Activated naive CD8-positive, alpha-beta T cell treated with anti-CD3 and anti-CD28 coated beads, Interleukin-2, amount 10 ng/mL, durations not matched to agents 7 days and 5 days (primary cell): ENCODE measurements around the gene UBE3A. TPM values are rescaled to one million over a fixed set of nuclear protein-coding genes. Genes with fewer than 3 reads are reported as not detected.
"Not testable (repeated sequence)": the region's sequence is repeated elsewhere in the genome, so short reads cannot be mapped to it uniquely, and the experiment has no call there.

Source experiments
- ATAC-seq: fragments of 150-1000 bp; cut with Tn5 transposase; one replicate; pipeline ENCODE4 v1.10.0; 2021; ENCODE audit warnings: low read depth, moderate library complexity
- POLR2A ChIA-PET: fragments of 350-600 bp; sonication (Branson Sonifier 250); formaldehyde crosslinking; loops from one replicate; lab custom pipeline; 2021; ENCODE audit warnings: antibody characterized with exemption; lab: Charles Lee
- DNase-seq: peaks from one replicate; pipeline ENCODE4 v3.0.0; 2021
- H3K27ac Mint-ChIP-seq: one replicate; pipeline ENCODE4 v1.8.0; 2022; ENCODE audit warnings: mild to moderate bottlenecking, mixed read lengths
- H3K27me3 Mint-ChIP-seq: one replicate; pipeline ENCODE4 v1.8.0; 2022; ENCODE audit warnings: mild to moderate bottlenecking, moderate library complexity, mixed read lengths
- H3K36me3 Mint-ChIP-seq: one replicate; pipeline ENCODE4 v1.8.0; 2021; ENCODE audit warnings: mild to moderate bottlenecking, mixed read lengths
- H3K4me1 Mint-ChIP-seq: one replicate; pipeline ENCODE4 v1.8.0; 2021; ENCODE audit warnings: mixed read lengths
- H3K4me3 Mint-ChIP-seq: one replicate; pipeline ENCODE4 v1.8.0; 2022; ENCODE audit warnings: mild to moderate bottlenecking, moderate library complexity, mixed read lengths
- H3K9me3 Mint-ChIP-seq: one replicate; pipeline ENCODE4 v1.8.0; 2021; ENCODE audit warnings: mixed read lengths
- total RNA-seq, 2 experiments: library from RNA; stranded (reverse); gene quantifications; one replicate each; pipeline ENCODE4 v1.2.3, GENCODE V29; 2021

Gene UBE3A
- total RNA-seq, 2 experiments from 2014 or later: 105 to 115 TPM

DNA sequence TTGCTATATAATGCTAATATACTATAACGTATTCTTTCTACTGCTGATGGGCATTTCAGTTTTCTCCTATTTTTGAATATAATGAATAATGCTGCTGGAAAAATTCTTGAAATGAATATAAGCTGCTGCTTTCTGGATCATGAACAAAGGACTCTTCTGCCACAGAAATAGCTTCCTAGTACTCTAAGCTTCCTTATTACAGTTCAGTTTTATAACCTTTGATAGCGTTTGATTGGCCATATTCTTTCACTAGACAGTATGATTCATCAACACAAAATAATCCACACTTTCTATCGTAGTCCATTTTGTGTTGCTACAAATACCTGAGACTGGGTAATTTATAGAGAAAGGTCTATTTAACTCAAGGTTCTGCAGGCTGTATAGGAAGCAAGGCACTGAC, 16.4 kb upstream of the UBE3A start:
- POLR2A ChIA-PET: no interaction called here
- H3K36me3 Mint-ChIP-seq: no peaks in the 10 kb centered on the region
- H3K27ac Mint-ChIP-seq: no peak overlapping the region
- no peak overlapping the region for H3K4me3 Mint-ChIP-seq
- ATAC-seq: no peak
- DNase-seq: no peak
- no peaks in the 10 kb centered on the region for H3K27me3 Mint-ChIP-seq
- no peaks in the 10 kb centered on the region for H3K4me1 Mint-ChIP-seq
- H3K9me3 Mint-ChIP-seq: peaks cover 2% of the 10 kb centered on the region

DNA sequence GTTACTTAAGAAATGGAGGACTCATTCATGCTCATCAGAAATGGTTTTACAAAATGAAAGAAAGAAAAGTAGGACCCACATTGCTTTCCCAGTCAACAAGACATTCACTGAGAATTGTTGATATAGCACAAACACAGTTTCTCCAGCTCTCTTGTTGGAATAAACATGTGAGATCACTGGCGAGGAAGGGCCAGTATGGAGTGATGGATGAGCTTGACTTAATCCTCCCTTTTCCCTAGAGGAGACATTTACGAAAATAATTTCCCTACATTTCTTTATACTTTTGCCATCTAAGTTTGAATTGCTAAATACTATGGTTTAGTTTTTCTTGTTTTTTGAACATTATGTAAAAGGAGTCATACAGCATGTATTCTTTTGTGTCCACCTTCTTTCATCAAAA, 15.9 kb upstream of the UBE3A start:
- POLR2A ChIA-PET: no interaction called here

GRCh38 chr15:25453246-25453645, 14.4 kb upstream of the UBE3A start:
- H3K4me1 Mint-ChIP-seq, DNase-seq, POLR2A ChIA-PET, H3K27ac Mint-ChIP-seq, H3K9me3 Mint-ChIP-seq, H3K36me3 Mint-ChIP-seq, H3K4me3 Mint-ChIP-seq, H3K27me3 Mint-ChIP-seq, ATAC-seq: not testable (repeated sequence)

More for the DNA sequence above, 15.9 kb upstream of the UBE3A start:
- no peak overlapping the region for H3K27ac Mint-ChIP-seq
- ATAC-seq (no peak), DNase-seq (no peak)
- H3K9me3 Mint-ChIP-seq: peaks cover 2% of the 10 kb centered on the region
- H3K4me3 Mint-ChIP-seq: no peak overlapping the region
- no peaks in the 10 kb centered on the region for H3K36me3 Mint-ChIP-seq
- no peaks in the 10 kb centered on the region for H3K4me1 Mint-ChIP-seq
- no peaks in the 10 kb centered on the region for H3K27me3 Mint-ChIP-seq

DNA sequence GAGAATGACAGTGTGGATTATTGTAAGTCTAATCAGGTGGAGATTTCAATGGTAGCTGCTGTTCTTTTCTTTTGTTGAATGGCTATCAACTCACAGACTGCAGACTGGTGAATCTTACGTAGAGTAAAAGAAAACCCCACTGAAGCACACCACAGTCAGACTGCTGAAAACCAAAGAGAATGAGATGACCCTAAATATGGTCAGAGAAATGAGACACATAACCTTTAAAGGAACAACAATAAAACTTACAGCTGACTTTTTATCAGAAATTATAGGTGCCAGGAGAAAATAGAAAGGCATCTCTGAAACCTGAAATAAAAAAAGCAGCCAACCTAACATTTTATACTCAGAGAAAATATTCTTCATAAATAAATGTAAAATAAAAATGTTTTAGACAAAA, 12.7 kb upstream of the UBE3A start:
- Mint-ChIP-seq H3K4me1 (no peaks in the 10 kb centered on the region), H3K27ac (no peak overlapping the region), H3K27me3 (no peaks in the 10 kb centered on the region), H3K9me3 (peaks cover 2% of the 10 kb centered on the region), H3K4me3 (no peak overlapping the region), H3K36me3 (no peaks in the 10 kb centered on the region)
- POLR2A ChIA-PET: interaction anchor here (0.9 kb wide), 1 partner anchor 15 kb away, joined by 3 read pairs; no protein-coding TSS in a partner anchor
- ATAC-seq: no peak
- DNase-seq: no peak

DNA sequence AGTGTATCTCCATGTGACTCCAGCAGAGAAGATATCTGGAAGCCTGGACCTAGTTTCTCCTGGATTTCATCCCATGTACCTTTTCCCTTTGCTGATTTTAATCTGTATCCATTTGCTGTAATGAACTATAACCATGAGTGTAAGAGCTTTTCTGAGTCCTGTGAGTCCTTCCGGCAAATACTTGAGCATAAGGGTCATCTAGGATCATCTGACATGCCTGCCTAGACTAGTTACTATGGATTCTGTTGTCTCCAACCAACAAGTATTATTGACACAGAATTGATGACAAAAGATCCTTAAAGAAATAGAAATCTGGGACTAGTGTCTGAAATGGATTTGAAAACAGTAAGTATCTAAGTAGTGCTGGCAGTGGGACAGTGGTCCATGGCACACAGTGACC, 11.3 kb upstream of the UBE3A start:
- peaks cover 2% of the 10 kb centered on the region for H3K9me3 Mint-ChIP-seq
- no peaks in the 10 kb centered on the region for H3K4me1 Mint-ChIP-seq
- H3K27ac Mint-ChIP-seq: no peak overlapping the region
- no peaks in the 10 kb centered on the region for H3K27me3 Mint-ChIP-seq
- no peak overlapping the region for H3K4me3 Mint-ChIP-seq
- H3K36me3 Mint-ChIP-seq: no peaks in the 10 kb centered on the region
- DNase-seq: no peak
- POLR2A ChIA-PET: no interaction called here
- no peak for ATAC-seq

- H3K27ac Mint-ChIP-seq: no peak overlapping the region
- H3K36me3 Mint-ChIP-seq: no peaks in the 10 kb centered on the region
- H3K4me1 Mint-ChIP-seq: no peaks in the 10 kb centered on the region
- H3K9me3 Mint-ChIP-seq: peaks cover 1% of the 10 kb centered on the region
- DNase-seq (no peak), ATAC-seq (no peak)
- H3K4me3 Mint-ChIP-seq: no peak overlapping the region
- POLR2A ChIA-PET: no interaction called here
- no peaks in the 10 kb centered on the region for H3K27me3 Mint-ChIP-seq
These were observed 7.3 kb upstream of the UBE3A start for GRCh38 chr15:25446076-25446475.

GRCh38 chr15:25445412-25445811, 6.6 kb upstream of the UBE3A start:
- Mint-ChIP-seq H3K4me1 (no peaks in the 10 kb centered on the region), H3K9me3 (peaks cover 1% of the 10 kb centered on the region), H3K36me3 (peaks cover 2% of the 10 kb centered on the region), H3K27me3 (no peaks in the 10 kb centered on the region), H3K27ac (no peak overlapping the region), H3K4me3 (no peak overlapping the region)
- DNase-seq (no peak), ATAC-seq (no peak)
- POLR2A ChIA-PET: no interaction called here

- Mint-ChIP-seq H3K9me3 (peaks cover 1% of the 10 kb centered on the region), H3K27ac (no peak overlapping the region), H3K4me1 (peaks cover 19% of the 10 kb centered on the region), H3K4me3 (no peak overlapping the region), H3K36me3 (peaks cover 5% of the 10 kb centered on the region), H3K27me3 (no peaks in the 10 kb centered on the region)
- POLR2A ChIA-PET: no interaction called here
- ATAC-seq (no peak), DNase-seq (no peak)
These were observed 2.3 kb upstream of the UBE3A start for GRCh38 chr15:25441111-25441510.

DNA sequence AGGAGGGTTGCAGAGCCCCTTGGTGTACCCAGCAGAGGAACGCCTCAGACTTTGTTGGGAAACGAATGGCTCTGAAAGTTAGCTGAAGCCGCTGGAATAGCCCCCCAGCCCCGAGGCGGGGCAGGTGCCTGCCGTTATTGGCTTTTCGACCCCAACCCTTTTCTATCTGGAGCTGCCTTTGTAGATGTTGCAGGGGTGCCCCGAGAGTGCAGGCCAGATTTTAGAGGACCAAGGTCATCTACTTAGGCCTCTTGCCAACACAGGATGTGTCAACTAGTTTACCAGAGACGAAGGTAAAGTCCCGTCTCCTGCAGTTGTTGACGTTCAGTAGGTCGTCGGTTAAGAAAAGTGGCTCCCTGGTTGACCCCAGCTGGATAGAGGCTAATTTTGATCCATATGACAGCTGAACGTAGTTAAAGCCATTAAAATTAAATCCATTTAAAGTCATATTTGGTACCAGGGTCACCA, 579 bp upstream of the UBE3A start:
- peak overlapping the region; percentile 94 for H3K4me3 Mint-ChIP-seq
- peak overlapping the region; percentile 91 for H3K27ac Mint-ChIP-seq
- DNase-seq (no peak), ATAC-seq (peak; percentile 10)
- POLR2A ChIA-PET: interaction anchor here (0.9 to 1.2 kb wide), 4 partner anchors 71 to 667 kb away, joined by 3 to 5 read pairs (median 3); no protein-coding TSS in a partner anchor
- no peaks in the 10 kb centered on the region for H3K27me3 Mint-ChIP-seq
- H3K9me3 Mint-ChIP-seq: peaks cover 1% of the 10 kb centered on the region
- H3K36me3 Mint-ChIP-seq: peaks cover 16% of the 10 kb centered on the region
- H3K4me1 Mint-ChIP-seq: peaks cover 30% of the 10 kb centered on the region

DNA sequence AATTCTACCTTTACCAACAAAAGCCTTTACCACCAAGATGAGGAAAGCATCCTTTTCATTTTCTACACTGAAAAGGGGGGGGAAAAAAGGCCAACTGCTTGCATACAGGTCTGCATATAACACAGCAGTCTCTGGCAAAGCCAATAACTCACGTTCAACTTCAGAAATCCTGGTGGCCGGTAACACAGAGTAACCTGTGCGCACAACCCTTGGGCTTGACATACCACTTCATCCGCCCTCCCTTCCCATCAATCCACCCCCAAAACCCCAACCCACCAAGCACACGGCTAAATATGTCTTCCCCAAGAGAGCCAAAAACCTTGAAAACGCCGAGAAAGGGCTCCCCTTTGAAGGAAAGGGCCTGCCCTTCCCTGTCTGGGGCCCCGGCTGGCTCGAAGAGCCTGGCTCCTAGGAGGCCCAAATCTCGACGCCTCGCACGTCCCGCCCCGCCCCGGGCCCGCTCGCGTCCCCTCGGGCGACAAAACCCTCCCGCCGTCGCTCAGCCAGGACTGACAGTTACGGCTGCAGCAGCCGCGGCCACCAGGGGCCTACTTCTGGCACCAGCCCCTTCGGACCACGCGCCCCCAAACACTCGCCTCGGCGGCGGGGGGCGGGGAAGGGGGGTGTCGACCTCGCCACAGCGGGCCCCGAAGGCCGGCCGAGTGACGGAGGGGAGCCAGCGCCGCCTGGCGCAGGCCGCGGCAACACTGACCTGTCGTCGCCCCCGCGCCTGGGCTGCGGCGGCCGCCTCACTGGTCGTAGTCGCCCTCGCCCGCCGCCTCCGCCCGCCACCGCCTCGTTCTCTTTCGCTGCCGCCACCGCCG, 835 bp downstream of the UBE3A start:
- H3K9me3 Mint-ChIP-seq: no peaks in the 10 kb centered on the region
- H3K4me3 Mint-ChIP-seq: peak overlapping the region; percentile 94
- POLR2A ChIA-PET: interaction anchor here (1.1 kb wide), 1 partner anchor 70 kb away, joined by 3 read pairs; no protein-coding TSS in a partner anchor
- H3K4me1 Mint-ChIP-seq: peaks cover 30% of the 10 kb centered on the region
- DNase-seq (peak; percentile 76), ATAC-seq (peak; percentile 28)
- H3K27ac Mint-ChIP-seq: peak overlapping the region; percentile 94
- H3K27me3 Mint-ChIP-seq: no peaks in the 10 kb centered on the region
- H3K36me3 Mint-ChIP-seq: peaks cover 16% of the 10 kb centered on the region

DNA sequence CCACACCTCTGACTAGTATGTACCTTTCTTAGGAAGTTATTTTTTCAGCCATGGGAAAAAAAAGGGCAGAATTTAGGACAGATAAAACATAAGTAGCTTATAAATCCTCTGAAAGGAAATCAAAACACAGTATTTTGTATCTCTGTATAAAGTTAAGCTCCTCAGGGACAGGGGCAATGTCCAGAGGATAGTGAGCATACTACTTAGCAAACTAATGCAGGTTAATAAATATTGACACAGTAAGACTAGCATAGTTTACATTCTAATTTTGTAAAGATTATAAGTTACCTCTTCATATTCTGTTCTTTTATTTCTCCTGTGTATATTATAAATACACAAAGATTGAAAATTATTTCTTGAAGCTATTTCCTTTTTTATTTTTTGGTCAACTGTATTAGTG, 2.1 kb downstream of the UBE3A start:
- DNase-seq (no peak), ATAC-seq (no peak)
- H3K4me3 Mint-ChIP-seq: peak overlapping the region; percentile 94
- H3K27ac Mint-ChIP-seq: no peak overlapping the region
- peaks cover 16% of the 10 kb centered on the region for H3K36me3 Mint-ChIP-seq
- no peaks in the 10 kb centered on the region for H3K9me3 Mint-ChIP-seq
- no peaks in the 10 kb centered on the region for H3K27me3 Mint-ChIP-seq
- peaks cover 34% of the 10 kb centered on the region for H3K4me1 Mint-ChIP-seq
- POLR2A ChIA-PET: interaction anchor here (0.8 kb wide), 1 partner anchor 14 kb away, joined by 3 read pairs; no protein-coding TSS in a partner anchor

- ATAC-seq (no peak), DNase-seq (no peak)
- POLR2A ChIA-PET: interaction anchor here (0.7 kb wide), 1 partner anchor 502 kb away, joined by 3 read pairs; no protein-coding TSS in a partner anchor
- no peak overlapping the region for H3K27ac Mint-ChIP-seq
- no peaks in the 10 kb centered on the region for H3K9me3 Mint-ChIP-seq
- H3K27me3 Mint-ChIP-seq: no peaks in the 10 kb centered on the region
- H3K4me3 Mint-ChIP-seq: peak overlapping the region; percentile 23
- H3K36me3 Mint-ChIP-seq: peaks cover 22% of the 10 kb centered on the region
- peaks cover 37% of the 10 kb centered on the region for H3K4me1 Mint-ChIP-seq
These were observed 3.2 kb downstream of the UBE3A start for GRCh38 chr15:25435474-25436243.

- H3K4me1 Mint-ChIP-seq: peaks cover 35% of the 10 kb centered on the region
- H3K4me3 Mint-ChIP-seq: no peak overlapping the region
These were observed 5.5 kb downstream of the UBE3A start for GRCh38 chr15:25433118-25433865.

More at GRCh38 chr15:25433118-25433865, 5.5 kb downstream of the UBE3A start:
- no peak overlapping the region for H3K27ac Mint-ChIP-seq
- no peak for DNase-seq
- peaks cover 26% of the 10 kb centered on the region for H3K36me3 Mint-ChIP-seq
- no peak for ATAC-seq
- no peaks in the 10 kb centered on the region for H3K9me3 Mint-ChIP-seq
- no peaks in the 10 kb centered on the region for H3K27me3 Mint-ChIP-seq
- POLR2A ChIA-PET: no interaction called here
